PC-9 (cell line): ENCODE results near the gene LYG1. TPM values are rescaled to one million over a fixed set of nuclear protein-coding genes. Genes with fewer than 3 reads are reported as not detected.

Experiments
- BruUV-seq: library from RNA; stranded (reverse); fragments of 400-500 nt; replicated peaks from 2 replicates; lab custom pipeline; 2021; lab: Mats Ljungman, UMichigan
- CTCF ChIA-PET: fragments of 300-600 bp; sonication (Branson Sonifier 250); formaldehyde crosslinking; loops from one replicate; lab custom pipeline; 2022; ENCODE audit warnings: antibody characterized with exemption; lab: Charles Lee
- POLR2A ChIA-PET: fragments of 300-600 bp; sonication (Branson Sonifier 250); formaldehyde crosslinking; loops from one replicate; lab custom pipeline; 2022; ENCODE audit warnings: antibody characterized with exemption; ENCODE audit not compliant: unreplicated experiment; lab: Charles Lee
- DNase-seq, 2 experiments: peaks; one replicate each; pipeline versions ENCODE4 v3.0.0 to v3.0.0-alpha.2; 2015 to 2022; ENCODE audit warnings: mixed read lengths in 1 of 2
- H2AFZ ChIP-seq: fragments of 200-600 bp; sonication (generic); 2 replicates; pipeline ENCODE4 v1.8.1; 2017; ENCODE audit warnings: antibody characterized with exemption
- H3F3A ChIP-seq: fragments of 200-600 bp; sonication (generic); 2 replicates; pipeline ENCODE4 v1.8.1; 2017; ENCODE audit warnings: antibody characterized with exemption, mild to moderate bottlenecking, low read depth; ENCODE audit not compliant: insufficient read depth
- H3K27ac ChIP-seq: fragments of 200-600 bp; sonication (generic); 2 replicates; pipeline ENCODE4 v1.6.1; 2016; ENCODE audit warnings: mixed run types
- H3K27me3 ChIP-seq: fragments of 200-600 bp; sonication (generic); 2 replicates; pipeline ENCODE4 v1.6.1; 2016; ENCODE audit warnings: low read depth, mixed run types; ENCODE audit not compliant: insufficient read depth
- H3K36me3 ChIP-seq: fragments of 200-600 bp; sonication (generic); 2 replicates; pipeline ENCODE4 v1.6.1; 2016; ENCODE audit warnings: low read depth, mixed run types
- H3K4me1 ChIP-seq: fragments of 200-600 bp; sonication (generic); replicated peaks from 2 replicates; pipeline ENCODE4 v1.6.1; 2016; ENCODE audit warnings: mixed run types; ENCODE audit not compliant: insufficient read depth
- H3K4me2 ChIP-seq: fragments of 200-600 bp; sonication (generic); 2 replicates; pipeline ENCODE4 v1.6.1; 2017; ENCODE audit warnings: mixed run types
- H3K4me3 ChIP-seq: fragments of 200-600 bp; sonication (generic); 2 replicates; pipeline ENCODE4 v1.6.1; 2016; ENCODE audit warnings: mixed run types
- H3K79me2 ChIP-seq: fragments of 200-600 bp; sonication (generic); 2 replicates; pipeline ENCODE4 v1.6.1; 2017; ENCODE audit warnings: low read depth, mixed run types
- H3K9me2 ChIP-seq: fragments of 200-600 bp; sonication (generic); 2 replicates; pipeline ENCODE4 v1.8.1; 2017; ENCODE audit warnings: mild to moderate bottlenecking; ENCODE audit not compliant: insufficient read depth
- H3K9me3 ChIP-seq: fragments of 200-600 bp; sonication (generic); 2 replicates; pipeline ENCODE4 v1.8.1; 2016; ENCODE audit warnings: low read depth; ENCODE audit not compliant: insufficient read depth
- H4K20me1 ChIP-seq: fragments of 200-600 bp; sonication (generic); 2 replicates; pipeline ENCODE4 v1.8.1; 2017; ENCODE audit not compliant: insufficient read depth
- CTCF ChIP-seq: fragments of 200-600 bp; sonication (generic); conservative IDR thresholded peaks from 2 replicates; pipeline ENCODE4 v1.6.1; 2017; ENCODE audit warnings: mixed run types, antibody characterized with exemption, mild to moderate bottlenecking, moderate library complexity
- EZH2 ChIP-seq: fragments of 200-600 bp; sonication (generic); IDR thresholded peaks from 2 replicates; pipeline ENCODE4 v1.8.0; 2017; ENCODE audit warnings: antibody characterized with exemption, low read depth
- intact Hi-C: fragments of 100-400 bp; cut with micrococcal nuclease; formaldehyde crosslinking; loops from one replicate; pipeline ENCODE4 v1.10.0; 2022; ENCODE audit not compliant: unreplicated experiment
- total RNA-seq: library from RNA; stranded (reverse); gene quantifications from 2 replicates; pipeline ENCODE4 v1.2.3, GENCODE V29; 2021

LYG1 gene
- total RNA-seq, 1 experiment from 2014 or later = 1.5 TPM

DNA sequence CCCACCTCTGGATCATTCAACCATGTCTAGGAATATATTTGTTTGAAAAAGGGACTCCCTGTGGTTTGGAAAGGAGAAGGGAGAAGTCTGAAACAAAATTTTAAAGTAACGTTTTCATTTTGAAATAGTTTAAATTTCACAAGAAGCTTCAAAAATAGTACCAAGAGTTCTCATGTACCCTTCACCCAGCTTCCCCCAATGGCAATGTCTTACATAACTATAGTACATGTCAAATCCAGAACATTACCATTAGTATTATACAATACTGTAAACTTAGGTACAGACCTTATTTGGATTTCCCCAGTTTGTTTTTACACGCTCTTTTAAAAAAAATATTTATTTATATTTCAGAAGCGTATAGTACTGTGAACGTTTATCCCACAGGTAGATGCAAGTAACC, 41.5 kb downstream of the LYG1 start:
- no peaks in the 10 kb centered on the region for H3K36me3 ChIP-seq
- intact Hi-C loops = no loop called here

DNA sequence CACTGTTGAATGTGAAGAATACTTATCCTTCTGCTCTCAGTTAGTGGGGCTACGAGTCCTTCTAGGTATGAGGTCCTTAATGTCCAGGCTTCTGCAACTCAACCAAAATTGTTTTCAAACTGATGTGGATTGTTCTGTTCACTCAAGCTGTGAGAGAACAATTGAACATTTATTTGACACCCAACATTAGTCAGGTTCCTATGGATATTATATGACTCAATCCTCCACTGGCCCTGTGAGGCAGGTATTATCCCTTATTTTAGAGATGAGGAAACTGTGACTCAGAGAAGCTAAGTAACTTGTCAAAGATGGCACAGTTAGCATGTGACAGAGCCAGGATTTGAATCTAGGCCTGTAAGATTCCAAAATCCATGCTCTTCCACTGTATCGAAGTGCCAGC, 44.3 kb downstream of the LYG1 start:
- CTCF ChIA-PET = no interaction called here
- DNase-seq = no peak
- no peaks in the 10 kb centered on the region for H3F3A ChIP-seq
- POLR2A ChIA-PET = no interaction called here
- H3K27ac ChIP-seq = no peak overlapping the region
- H3K4me2 ChIP-seq = no peak overlapping the region
- TF ChIP-seq EZH2 (no peak), CTCF (no peak)
- peaks cover 3% of the 10 kb centered on the region; the same call in 1 of the 2 replicates for H3K9me3 ChIP-seq
- H4K20me1 ChIP-seq = no peaks in the 10 kb centered on the region
- BruUV-seq = no TSS peak
- no peaks in the 10 kb centered on the region for H3K36me3 ChIP-seq
- H3K4me1 ChIP-seq = no peaks in the 10 kb centered on the region
- H3K27me3 ChIP-seq = no peaks in the 10 kb centered on the region; the same call in 1 of the 2 replicates
- no peak overlapping the region for H2AFZ ChIP-seq
- intact Hi-C loops = no loop called here
- H3K4me3 ChIP-seq = no peak overlapping the region
- no peaks in the 10 kb centered on the region for H3K79me2 ChIP-seq
- no peaks in the 10 kb centered on the region for H3K9me2 ChIP-seq

More for the DNA sequence above, 41.5 kb downstream of the LYG1 start:
- H3K27me3 ChIP-seq = no peaks in the 10 kb centered on the region
- H3K9me3 ChIP-seq = peaks cover 3% of the 10 kb centered on the region; the same call in 1 of the 2 replicates
- no peak for DNase-seq
- no peak overlapping the region for H3K27ac ChIP-seq
- no peaks in the 10 kb centered on the region for H3K9me2 ChIP-seq
- H3K4me3 ChIP-seq = no peak overlapping the region
- no peaks in the 10 kb centered on the region for H4K20me1 ChIP-seq
- H3K79me2 ChIP-seq = no peaks in the 10 kb centered on the region
- H2AFZ ChIP-seq = no peak overlapping the region
- no peak overlapping the region for H3K4me2 ChIP-seq
- no TSS peak for BruUV-seq
- no peaks in the 10 kb centered on the region for H3K4me1 ChIP-seq
- ChIA-PET POLR2A (no interaction called here), CTCF (interaction anchor here (0.6 kb wide), 1 partner anchor 181 kb away, joined by 5 read pairs; no protein-coding TSS in a partner anchor)
- no peaks in the 10 kb centered on the region for H3F3A ChIP-seq
- TF ChIP-seq EZH2 (no peak), CTCF (no peak)

DNA sequence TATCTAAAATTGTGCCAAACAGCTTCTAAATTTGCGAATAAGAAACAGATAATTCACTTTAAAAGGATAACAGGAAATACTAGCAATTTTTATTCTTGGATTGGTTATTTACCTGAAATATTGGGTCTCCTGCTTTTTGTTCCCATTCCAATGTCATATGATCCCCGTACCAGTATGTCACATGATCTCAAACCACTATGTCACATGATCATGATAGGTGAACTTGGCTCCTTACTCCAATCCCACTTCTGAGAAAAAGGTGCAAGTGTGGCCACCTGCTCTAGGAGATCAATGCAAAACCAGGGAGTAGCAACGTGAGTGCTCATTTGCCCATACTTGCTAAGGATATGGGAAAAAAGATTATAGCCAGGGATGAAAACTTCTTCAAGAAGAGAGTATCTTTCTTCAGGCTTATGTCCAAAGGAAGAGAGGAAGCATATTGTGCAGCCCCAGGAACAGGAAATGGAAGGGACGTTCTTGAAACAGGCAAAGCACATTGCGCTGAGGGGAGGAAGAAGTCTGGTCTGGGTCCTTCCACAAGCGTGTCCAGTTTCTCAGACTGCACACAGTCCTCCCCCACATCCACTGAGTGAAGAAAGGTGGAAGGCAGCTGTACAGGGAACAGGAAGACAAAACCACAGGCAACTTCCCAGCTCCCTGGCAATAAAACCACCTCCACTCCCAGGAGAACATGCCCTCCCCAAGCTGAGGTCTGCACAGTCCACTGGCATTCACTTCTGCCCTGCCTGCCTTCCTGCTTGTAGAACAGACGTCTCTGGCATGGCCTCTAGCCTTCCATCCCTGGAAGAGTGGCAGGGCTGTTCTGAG, 45.3 kb downstream of the LYG1 start, which contains the start of gene LYG2:
TSS of gene LYG2 (minus strand) at position 176 of the 828 bp plus-strand sequence. CDS start 1,406 bp downstream, outside the sequence.
- Histone ChIP-seq H3K9me3 (peaks cover 3% of the 10 kb centered on the region; the same call in 1 of the 2 replicates), H3K27ac (no peak within 1 kb of the TSS), H3K79me2 (no peaks in the 10 kb centered on the region), H2AFZ (no peak within 1 kb of the TSS), H3K4me2 (no peak within 1 kb of the TSS), H3K4me1 (no peaks in the 10 kb centered on the region), H3F3A (no peaks in the 10 kb centered on the region), H4K20me1 (no peaks in the 10 kb centered on the region), H3K4me3 (no peak within 1 kb of the TSS), H3K9me2 (no peaks in the 10 kb centered on the region), H3K27me3 (no peaks in the 10 kb centered on the region; the same call in 1 of the 2 replicates), H3K36me3 (no peaks in the 10 kb centered on the region)
- TF ChIP-seq EZH2 (no peak), CTCF (no peak)
- no TSS peak for BruUV-seq
- intact Hi-C loops = no loop called here
- DNase-seq = no peak
- ChIA-PET POLR2A (no interaction called here), CTCF (no interaction called here)
